HCT116 (cell line): ENCODE measurements around the gene PDCD2. TPM values are rescaled to one million over a fixed set of nuclear protein-coding genes. Genes with fewer than 3 reads are reported as not detected.

Experiments
- ATAC-seq: fragments of 200-7000 bp; cut with Tn5 transposase; 2 replicates; pipeline ENCODE4 v1.9.1; 2020; ENCODE audit warnings: mild to moderate bottlenecking, moderate library complexity
- BruUV-seq: library from RNA; stranded (reverse); fragments of 400-500 nt; replicated peaks from 2 replicates; lab custom pipeline; 2021; lab: Mats Ljungman, UMichigan
- CTCF ChIA-PET: fragments of 300-600 bp; sonication (Branson Sonifier 250); formaldehyde crosslinking; loops from one replicate; lab custom pipeline; 2021; ENCODE audit warnings: antibody characterized with exemption; lab: Charles Lee
- POLR2A ChIA-PET: fragments of 300-600, 350-600 bp; sonication (Branson Sonifier 250); formaldehyde crosslinking; loops from one replicate; lab custom pipeline; 2021; ENCODE audit warnings: antibody characterized with exemption; lab: Charles Lee
- RAD21 ChIA-PET, 2 experiments: fragments of 300-600 bp; sonication (Branson Sonifier 250); formaldehyde crosslinking; loops; one replicate each; lab custom pipeline; 2023; ENCODE audit warnings: low total read pairs in 2 of 2; ENCODE audit not compliant: uncharacterized antibody in 2 of 2, unreplicated experiment in 2 of 2, low non-redundant PET in 1 of 2; lab: Charles Lee
- DNase-seq: peaks from one replicate; pipeline ENCODE4 v3.0.0-alpha.2; 2010; ENCODE audit warnings: low read depth, low spot score
- H2AFZ ChIP-seq: fragments of 200-600 bp; shearing (Covaris generic), sonication (generic); 2 replicates; pipeline ENCODE4 v1.6.1; 2017; ENCODE audit warnings: low read depth, mixed run types, mixed read lengths, antibody characterized with exemption, low read length; ENCODE audit not compliant: poor library complexity, severe bottlenecking
- H3K27ac ChIP-seq: 2 replicates; pipeline ENCODE4 v1.5.1; 2012; ENCODE audit warnings: low read depth, low read length
- H3K27me3 ChIP-seq: fragments of 200-600 bp; sonication (generic); 2 replicates; pipeline ENCODE4 v1.6.1; 2016; ENCODE audit warnings: mixed run types, low read length, mixed read lengths; ENCODE audit not compliant: insufficient read depth
- H3K36me3 ChIP-seq, 2 experiments: fragments of 200-500 bp in 1 of 2; fragments of 200-600 bp in 1 of 2; sonication (Bioruptor generic) in 1 of 2; sonication (generic) in 1 of 2; 2 replicates each; pipeline versions ENCODE4 v1.5.1 to v1.6.1; 2014 to 2016; ENCODE audit warnings: low read length in 2 of 2, inconsistent platforms in 1 of 2, mixed read lengths in 1 of 2, mixed run types in 1 of 2; ENCODE audit not compliant: insufficient read depth in 2 of 2, control insufficient read depth in 1 of 2
- H3K4me1 ChIP-seq, 2 experiments: fragments of 200-600 bp in 1 of 2; sonication (generic) in 1 of 2; 2 replicates each; pipeline versions ENCODE4 v1.5.1 to v1.6.1; 2012 to 2017; ENCODE audit warnings: low read length in 2 of 2, inconsistent platforms in 1 of 2, mild to moderate bottlenecking in 1 of 2, mixed read lengths in 1 of 2, mixed run types in 1 of 2, moderate library complexity in 1 of 2; ENCODE audit not compliant: insufficient read depth in 2 of 2, control insufficient read depth in 1 of 2
- H3K4me2 ChIP-seq: fragments of 200-600 bp; sonication (generic); 2 replicates; pipeline ENCODE4 v1.6.1; 2017; ENCODE audit warnings: mixed run types, low read length, mixed read lengths
- H3K4me3 ChIP-seq, 2 experiments: fragments of 200-600 bp in 1 of 2; sonication (generic) in 1 of 2; replicated peaks in 1 of 2; 2 replicates each; pipeline ENCODE4 v1.5.1; 2011 to 2016; ENCODE audit warnings: low read length in 2 of 2, control low read depth in 1 of 2, low read depth in 1 of 2, mild to moderate bottlenecking in 1 of 2, mixed read lengths in 1 of 2, mixed run types in 1 of 2
- H3K79me2 ChIP-seq: fragments of 200-600 bp; sonication (generic); 2 replicates; pipeline ENCODE4 v1.6.1; 2017; ENCODE audit warnings: mild to moderate bottlenecking, mixed run types, low read length, moderate library complexity, mixed read lengths; ENCODE audit not compliant: insufficient read depth
- H3K9ac ChIP-seq: fragments of 200-600 bp; sonication (generic); 2 replicates; pipeline ENCODE4 v1.6.1; 2016; ENCODE audit warnings: low read length, mixed read lengths
- H3K9me2 ChIP-seq: fragments of 200-600 bp; sonication (generic), shearing (Covaris generic); 2 replicates; pipeline ENCODE4 v1.6.1; 2017; ENCODE audit warnings: mixed run types, mild to moderate bottlenecking, moderate library complexity; ENCODE audit not compliant: insufficient read depth
- H3K9me3 ChIP-seq, 2 experiments: fragments of 200-500 bp in 1 of 2; fragments of 200-600 bp in 1 of 2; sonication (Bioruptor generic) in 1 of 2; sonication (generic) in 1 of 2; 2 replicates each; pipeline ENCODE4 v1.6.1; 2014 to 2017; ENCODE audit warnings: low read length in 2 of 2, mixed read lengths in 2 of 2, inconsistent platforms in 1 of 2, low read depth in 1 of 2, mild to moderate bottlenecking in 1 of 2, mixed run types in 1 of 2, moderate library complexity in 1 of 2; ENCODE audit not compliant: control insufficient read depth in 1 of 2, insufficient read depth in 1 of 2
- H4K20me1 ChIP-seq: fragments of 200-600 bp; sonication (generic), shearing (Covaris generic); 2 replicates; pipeline ENCODE4 v1.6.1; 2017; ENCODE audit warnings: mixed run types, mild to moderate bottlenecking, moderate library complexity; ENCODE audit not compliant: insufficient read depth
- EGR1 ChIP-seq: IDR thresholded peaks from 2 replicates; pipeline ENCODE4 v1.6.1; 2012; ENCODE audit warnings: low read depth
- ELF1 ChIP-seq: IDR thresholded peaks from 2 replicates; pipeline ENCODE4 v1.6.1; 2012; ENCODE audit warnings: low read depth, borderline replicate concordance
- JUND ChIP-seq: IDR thresholded peaks from 2 replicates; pipeline ENCODE4 v1.6.1; 2012
- POLR2AphosphoS5 ChIP-seq: IDR thresholded peaks from 2 replicates; pipeline ENCODE4 v1.6.1; 2011; ENCODE audit warnings: mild to moderate bottlenecking, low read depth, low read length, moderate library complexity
- RAD21 ChIP-seq: IDR thresholded peaks from 2 replicates; pipeline ENCODE4 v1.6.1; 2012; ENCODE audit warnings: low read depth, mild to moderate bottlenecking
- SIN3A ChIP-seq: IDR thresholded peaks from 2 replicates; pipeline ENCODE4 v1.6.1; 2012; ENCODE audit warnings: low read depth
- SRF ChIP-seq: IDR thresholded peaks from 2 replicates; pipeline ENCODE4 v1.6.1; 2012; ENCODE audit warnings: low read depth
- YY1 ChIP-seq: IDR thresholded peaks from 2 replicates; pipeline ENCODE4 v1.6.1; 2011; ENCODE audit warnings: low read length, low read depth, moderate library complexity, mild to moderate bottlenecking; ENCODE audit not compliant: insufficient replicate concordance; ENCODE audit errors: extremely low read depth
- intact Hi-C: fragments of 100-400 bp; cut with micrococcal nuclease; formaldehyde crosslinking; loops from 2 replicates; pipeline ENCODE4 v1.10.0; 2022
- total RNA-seq: library from RNA; stranded (reverse); gene quantifications from one replicate; pipeline ENCODE4 v1.2.1, GENCODE V29; 2021; ENCODE audit not compliant: unreplicated experiment
- TF ChIP-seq, protein P1 (sequence below): IDR thresholded peaks from 2 replicates; pipeline ENCODE4 v1.6.1; 2011; ENCODE audit warnings: mild to moderate bottlenecking, low read length, moderate library complexity; ENCODE audit not compliant: insufficient replicate concordance; ENCODE audit errors: extremely low read depth
- TF ChIP-seq, protein P2 (sequence below): IDR thresholded peaks from 2 replicates; pipeline ENCODE4 v1.6.1; 2012
- TF ChIP-seq, protein P3 (sequence below), 3 experiments: fragments of 200-600 bp in 1 of 3; sonication (generic) in 1 of 3; IDR thresholded peaks in 2 of 3; conservative IDR thresholded peaks in 1 of 3; 2 replicates each; pipeline ENCODE4 v1.5.1; 2012 to 2017; ENCODE audit warnings: low read depth in 2 of 3, low read length in 2 of 3, antibody characterized with exemption in 1 of 3, borderline replicate concordance in 1 of 3, control low read depth in 1 of 3, mild to moderate bottlenecking in 1 of 3, mixed read lengths in 1 of 3, mixed run types in 1 of 3, moderate library complexity in 1 of 3; ENCODE audit not compliant: insufficient read depth in 1 of 3

Gene PDCD2
- total RNA-seq, 1 experiment from 2014 or later: 127 TPM

DNA sequence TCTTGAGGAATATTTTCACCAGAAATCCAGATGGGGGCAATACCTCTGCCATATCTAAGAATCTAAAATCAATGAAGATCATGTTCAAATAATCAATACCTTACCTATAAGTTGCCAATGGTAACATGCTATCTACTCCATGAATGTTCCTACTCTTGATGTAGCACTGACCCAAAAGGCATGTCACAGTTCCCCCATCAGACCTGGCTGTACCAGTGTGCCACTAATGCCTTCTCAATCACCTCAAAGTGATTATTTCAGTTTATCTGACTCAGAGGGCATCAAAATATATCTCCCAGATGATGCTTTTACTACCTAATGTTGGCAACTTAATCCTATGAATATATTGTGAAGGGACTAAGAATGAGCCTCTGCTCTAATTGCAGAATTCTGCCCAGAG, 5.5 kb downstream of the PDCD2 start:
- intact Hi-C loops: no loop called here
- Histone ChIP-seq H3K27me3 (no peaks in the 10 kb centered on the region), H3K9me2 (no peaks in the 10 kb centered on the region), H3K4me2 (no peak overlapping the region), H3K4me3 (no peak overlapping the region), H3K79me2 (peaks cover 32% of the 10 kb centered on the region), H3K9me3 (no peaks in the 10 kb centered on the region), H2AFZ (no peak overlapping the region), H3K36me3 (peaks cover 22 to 35% of the 10 kb centered on the region in 2 experiments), H3K4me1 (peaks cover 0 to 8% of the 10 kb centered on the region in 2 experiments; a peak in 1 of 4 replicates), H3K9ac (no peak overlapping the region), H3K27ac (no peak overlapping the region), H4K20me1 (no peaks in the 10 kb centered on the region)
- ATAC-seq (no peak), DNase-seq (no peak)
- BruUV-seq: no TSS peak
- POLR2A ChIA-PET: no interaction called here
- RAD21 ChIA-PET: no interaction called here
- CTCF ChIA-PET: no interaction called here
- TF ChIP-seq, protein P1, sequence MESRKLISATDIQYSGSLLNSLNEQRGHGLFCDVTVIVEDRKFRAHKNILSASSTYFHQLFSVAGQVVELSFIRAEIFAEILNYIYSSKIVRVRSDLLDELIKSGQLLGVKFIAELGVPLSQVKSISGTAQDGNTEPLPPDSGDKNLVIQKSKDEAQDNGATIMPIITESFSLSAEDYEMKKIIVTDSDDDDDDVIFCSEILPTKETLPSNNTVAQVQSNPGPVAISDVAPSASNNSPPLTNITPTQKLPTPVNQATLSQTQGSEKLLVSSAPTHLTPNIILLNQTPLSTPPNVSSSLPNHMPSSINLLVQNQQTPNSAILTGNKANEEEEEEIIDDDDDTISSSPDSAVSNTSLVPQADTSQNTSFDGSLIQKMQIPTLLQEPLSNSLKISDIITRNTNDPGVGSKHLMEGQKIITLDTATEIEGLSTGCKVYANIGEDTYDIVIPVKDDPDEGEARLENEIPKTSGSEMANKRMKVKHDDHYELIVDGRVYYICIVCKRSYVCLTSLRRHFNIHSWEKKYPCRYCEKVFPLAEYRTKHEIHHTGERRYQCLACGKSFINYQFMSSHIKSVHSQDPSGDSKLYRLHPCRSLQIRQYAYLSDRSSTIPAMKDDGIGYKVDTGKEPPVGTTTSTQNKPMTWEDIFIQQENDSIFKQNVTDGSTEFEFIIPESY: no peak
- TF ChIP-seq, protein P2, sequence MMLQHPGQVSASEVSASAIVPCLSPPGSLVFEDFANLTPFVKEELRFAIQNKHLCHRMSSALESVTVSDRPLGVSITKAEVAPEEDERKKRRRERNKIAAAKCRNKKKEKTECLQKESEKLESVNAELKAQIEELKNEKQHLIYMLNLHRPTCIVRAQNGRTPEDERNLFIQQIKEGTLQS: no peak
- no peak for TF ChIP-seq JUND
- no peak for TF ChIP-seq ELF1
- TF ChIP-seq EGR1: no peak

DNA sequence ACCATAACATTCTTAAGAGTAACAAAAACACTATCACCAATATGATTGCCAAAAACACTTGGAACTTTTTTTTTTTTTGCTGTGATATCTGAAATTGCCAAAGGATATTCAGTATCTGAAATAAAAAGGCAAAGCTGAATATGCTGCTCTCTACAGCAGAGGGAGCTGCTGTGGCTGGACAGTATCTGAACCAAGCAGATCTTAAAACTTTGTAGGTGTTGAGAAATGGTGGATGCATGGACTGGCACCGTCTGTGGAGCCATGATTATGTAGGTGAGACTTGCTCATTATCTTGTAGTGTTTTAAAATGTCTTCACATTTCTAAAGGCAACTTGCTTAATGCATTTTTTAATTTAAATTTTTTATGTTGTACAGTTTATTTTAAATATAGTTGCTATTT, 9.2 kb downstream of the PDCD2 start:
- DNase-seq (no peak), ATAC-seq (peak; percentile 73)
- no peaks in the 10 kb centered on the region for H3K4me1 ChIP-seq
- no peaks in the 10 kb centered on the region for H3K79me2 ChIP-seq
- TF ChIP-seq RAD21 (peak; percentile 38), YY1 (no peak), ELF1 (no peak), POLR2AphosphoS5 (no peak), SRF (no peak), SIN3A (no peak)
- TF ChIP-seq, protein P3, sequence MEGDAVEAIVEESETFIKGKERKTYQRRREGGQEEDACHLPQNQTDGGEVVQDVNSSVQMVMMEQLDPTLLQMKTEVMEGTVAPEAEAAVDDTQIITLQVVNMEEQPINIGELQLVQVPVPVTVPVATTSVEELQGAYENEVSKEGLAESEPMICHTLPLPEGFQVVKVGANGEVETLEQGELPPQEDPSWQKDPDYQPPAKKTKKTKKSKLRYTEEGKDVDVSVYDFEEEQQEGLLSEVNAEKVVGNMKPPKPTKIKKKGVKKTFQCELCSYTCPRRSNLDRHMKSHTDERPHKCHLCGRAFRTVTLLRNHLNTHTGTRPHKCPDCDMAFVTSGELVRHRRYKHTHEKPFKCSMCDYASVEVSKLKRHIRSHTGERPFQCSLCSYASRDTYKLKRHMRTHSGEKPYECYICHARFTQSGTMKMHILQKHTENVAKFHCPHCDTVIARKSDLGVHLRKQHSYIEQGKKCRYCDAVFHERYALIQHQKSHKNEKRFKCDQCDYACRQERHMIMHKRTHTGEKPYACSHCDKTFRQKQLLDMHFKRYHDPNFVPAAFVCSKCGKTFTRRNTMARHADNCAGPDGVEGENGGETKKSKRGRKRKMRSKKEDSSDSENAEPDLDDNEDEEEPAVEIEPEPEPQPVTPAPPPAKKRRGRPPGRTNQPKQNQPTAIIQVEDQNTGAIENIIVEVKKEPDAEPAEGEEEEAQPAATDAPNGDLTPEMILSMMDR (IDR thresholded peaks at IDR 0.05 in 2 of 3, conservative IDR thresholded peaks at IDR 0.05 in 1 of 3; ENCODE audit: borderline replicate concordance in 1 of 3, insufficient read depth in 1 of 3, low read depth in 2 of 3, low read length in 2 of 3): peak; percentile 35 to 55 (median 36); a peak in 4 of 6 replicates
- TF ChIP-seq, protein P1: no peak
- CTCF ChIA-PET: interaction anchor here (1.0 to 1.3 kb wide), 3 partner anchors 9 to 15 kb away, joined by 3 to 7 read pairs (median 5); partner anchors contain the start of gene PDCD2
- H3K36me3 ChIP-seq: peaks cover 21 to 30% of the 10 kb centered on the region in 2 experiments
- H3K9me3 ChIP-seq: no peaks in the 10 kb centered on the region
- no peak overlapping the region for H3K4me2 ChIP-seq
- POLR2A ChIA-PET: interaction anchor here (1.6 kb wide), 1 partner anchor 9 kb away, joined by 5 read pairs; the partner anchor contains the start of gene PDCD2
- H3K27ac ChIP-seq: no peak overlapping the region
- no peaks in the 10 kb centered on the region for H3K9me2 ChIP-seq
- no peak overlapping the region for H3K9ac ChIP-seq
- no peaks in the 10 kb centered on the region for H3K27me3 ChIP-seq
- H3K4me3 ChIP-seq: no peak overlapping the region
- H4K20me1 ChIP-seq: no peaks in the 10 kb centered on the region
- RAD21 ChIA-PET: no interaction called here
- no peak overlapping the region for H2AFZ ChIP-seq
- BruUV-seq: no TSS peak
- intact Hi-C loops: no loop called here
